Fibroblast of the aortic adventitia (primary cell): ENCODE results near the gene EEF1AKMT1. TPM values are rescaled to one million over a fixed set of nuclear protein-coding genes. Genes with fewer than 3 reads are reported as not detected.

Experiments used
- DNase-seq: peaks from one replicate; pipeline ENCODE4 v3.0.0-alpha.2; 2010; ENCODE audit warnings: low read depth
- H3K4me3 ChIP-seq: 2 replicates; pipeline ENCODE4 v1.5.1; 2011; ENCODE audit warnings: low read depth, mild to moderate bottlenecking, control low read depth, low read length, moderate library complexity
- CTCF ChIP-seq: IDR thresholded peaks from 2 replicates; pipeline ENCODE4 v1.5.1; 2011; ENCODE audit warnings: mild to moderate bottlenecking, low read length, control low read depth, inconsistent platforms; ENCODE audit not compliant: insufficient read depth
- total RNA-seq: library from RNA; depleted of rRNA; stranded (reverse); fragments of >200 nt; gene quantifications from 2 replicates; pipeline ENCODE4 v1.2.3, GENCODE V29; 2012; ENCODE audit warnings: low replicate concordance

Gene EEF1AKMT1
- total RNA-seq, 1 donor: 15.9 TPM

- no peak for TF ChIP-seq CTCF
- no peak for DNase-seq
Measured at GRCh38 chr13:20709369-20709768, 64.4 kb downstream of the EEF1AKMT1 start.

DNA sequence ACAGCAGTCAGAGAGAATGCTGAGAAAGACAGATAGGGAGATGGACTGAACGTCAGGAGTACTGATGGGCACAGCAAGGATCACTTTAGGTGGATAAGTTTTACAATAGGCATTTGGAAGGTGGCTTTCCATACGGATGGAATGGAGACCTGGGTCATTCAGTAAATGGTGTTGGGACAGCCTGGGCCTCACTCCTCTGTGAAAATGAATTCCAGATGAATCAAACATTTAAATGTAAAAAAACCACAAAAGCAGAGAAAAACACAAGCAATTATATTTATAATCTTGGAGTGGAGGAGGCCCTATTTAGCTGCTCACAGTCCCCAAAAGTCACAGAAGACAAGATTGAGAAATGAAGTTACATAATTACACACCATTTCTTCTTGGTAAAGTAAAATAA, 65.5 kb downstream of the EEF1AKMT1 start:
- DNase-seq: no peak
- no peak for TF ChIP-seq CTCF
- no peak overlapping the region for H3K4me3 ChIP-seq

More at GRCh38 chr13:20709369-20709768, 64.4 kb downstream of the EEF1AKMT1 start:
- H3K4me3 ChIP-seq: no peak overlapping the region

DNA sequence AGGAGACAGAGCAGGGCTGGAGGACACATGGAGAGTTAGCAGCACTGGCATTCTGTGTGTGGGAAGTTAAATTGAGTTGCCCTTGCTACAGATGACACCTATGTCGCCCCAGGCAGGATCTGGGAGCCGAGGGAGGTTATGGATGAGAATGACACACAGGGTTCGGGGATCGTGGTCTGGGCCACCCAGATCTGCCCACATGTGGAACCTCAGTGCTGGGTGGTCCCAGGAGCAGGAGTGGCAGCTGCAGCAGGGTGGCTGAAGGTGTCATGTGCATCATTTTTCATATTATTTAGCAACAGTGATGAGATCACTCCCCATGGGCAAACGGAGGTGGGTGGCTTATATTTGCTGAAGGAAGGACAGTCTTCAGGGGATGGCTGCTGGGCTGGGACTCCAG, 67.1 kb downstream of the EEF1AKMT1 start:
- H3K4me3 ChIP-seq: no peak overlapping the region
- no peak for DNase-seq
- no peak for TF ChIP-seq CTCF

DNA sequence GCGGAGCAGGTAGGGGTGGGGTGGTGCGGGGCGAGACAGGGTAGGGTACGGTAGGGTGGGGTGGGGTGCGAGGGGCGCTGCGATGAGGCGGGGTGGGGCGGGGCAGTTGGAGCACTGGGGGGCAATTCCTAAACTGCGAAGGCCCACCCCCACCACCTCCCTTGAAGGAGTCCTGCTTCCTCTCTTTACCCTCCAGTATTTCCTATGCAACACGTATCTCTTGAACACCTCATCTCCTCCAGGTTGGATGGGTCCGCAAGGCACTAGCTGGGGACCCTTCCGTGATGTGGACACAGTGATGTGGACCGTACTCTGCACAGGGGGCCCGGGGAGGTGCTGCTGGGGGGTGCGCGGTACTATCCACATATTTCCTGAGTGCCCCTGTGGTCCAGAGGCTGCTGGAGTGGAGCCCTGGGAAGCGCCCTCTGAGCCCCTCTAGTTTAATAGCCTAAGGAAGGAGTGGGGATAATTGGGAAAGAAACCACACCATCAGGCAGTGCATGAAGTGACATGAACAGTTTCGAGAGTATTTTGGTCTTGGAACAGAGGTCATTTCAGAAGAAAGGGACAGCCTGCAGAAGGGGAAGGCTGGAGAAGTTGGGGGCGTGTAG, 69.2 kb downstream of the EEF1AKMT1 start:
- no peak for TF ChIP-seq CTCF
- peak overlapping the region; percentile 22 for H3K4me3 ChIP-seq
- DNase-seq: no peak

DNA sequence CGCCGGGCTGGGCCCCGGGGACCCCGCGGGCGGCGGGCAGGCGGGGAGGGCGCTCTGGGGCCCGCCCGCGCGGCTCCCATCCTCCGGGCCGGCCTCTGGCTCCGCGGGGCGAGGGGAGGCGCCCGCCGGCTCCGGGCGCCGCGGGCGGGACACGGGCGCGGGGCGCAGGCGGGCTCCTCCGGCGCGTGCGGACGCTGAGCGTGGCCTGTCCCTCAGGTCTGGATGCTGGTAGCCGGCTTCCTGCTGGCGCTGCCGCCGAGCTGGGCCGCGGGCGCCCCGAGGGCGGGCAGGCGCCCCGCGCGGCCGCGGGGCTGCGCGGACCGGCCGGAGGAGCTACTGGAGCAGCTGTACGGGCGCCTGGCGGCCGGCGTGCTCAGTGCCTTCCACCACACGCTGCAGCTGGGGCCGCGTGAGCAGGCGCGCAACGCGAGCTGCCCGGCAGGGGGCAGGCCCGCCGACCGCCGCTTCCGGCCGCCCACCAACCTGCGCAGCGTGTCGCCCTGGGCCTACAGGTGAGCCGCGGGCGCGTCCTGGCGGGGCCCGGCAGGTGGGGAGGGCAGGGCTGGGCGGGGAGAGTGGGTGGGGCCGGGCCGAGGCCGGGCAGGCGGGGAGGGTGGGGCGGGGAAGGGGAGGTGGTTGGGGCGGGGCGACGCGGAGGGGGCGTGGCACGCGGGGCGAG, 69.8 kb downstream of the EEF1AKMT1 start:
- peak overlapping the region; percentile 72 for H3K4me3 ChIP-seq
- peak; percentile 55 for TF ChIP-seq CTCF
- DNase-seq: peak; percentile 73

GRCh38 chr13:20702915-20703779, 70.6 kb downstream of the EEF1AKMT1 start, which contains the start of gene IL17D:
TSS of gene IL17D (plus strand) at chr13:20703699. CDS start at chr13:20704002, 303 bp downstream.
- no peak for DNase-seq
- peak within 1 kb of the TSS; percentile 72 for H3K4me3 ChIP-seq
- TF ChIP-seq CTCF: no peak
